Activated B cell treated with CpG ODN at 0.5 μM for 24 hours (primary cell): ENCODE measurements around the gene BHLHE23. TPM values are rescaled to one million over a fixed set of nuclear protein-coding genes. Genes with fewer than 3 reads are reported as not detected.

Experiments used
- ATAC-seq: fragments of 200-7000 bp; cut with Tn5 transposase; one replicate; pipeline ENCODE4 v1.10.0; 2021; ENCODE audit warnings: low read depth, mild to moderate bottlenecking, moderate library complexity
- CTCF ChIA-PET: fragments of 350-600 bp; sonication (Branson Sonifier 250); formaldehyde crosslinking; loops from one replicate; lab custom pipeline; 2021; ENCODE audit warnings: antibody characterized with exemption; lab: Charles Lee
- POLR2A ChIA-PET: fragments of 350-600 bp; sonication (Branson Sonifier 250); formaldehyde crosslinking; loops from one replicate; lab custom pipeline; 2021; ENCODE audit warnings: antibody characterized with exemption; lab: Charles Lee
- DNase-seq: peaks from one replicate; pipeline ENCODE4 v3.0.0; 2022
- H3K27ac Mint-ChIP-seq: one replicate; pipeline ENCODE4 v1.8.0; 2020; ENCODE audit warnings: mixed read lengths
- H3K27me3 Mint-ChIP-seq: one replicate; pipeline ENCODE4 v1.8.0; 2021; ENCODE audit warnings: mixed read lengths
- H3K36me3 Mint-ChIP-seq: one replicate; pipeline ENCODE4 v1.8.0; 2021; ENCODE audit warnings: low read depth, mixed read lengths
- H3K4me1 Mint-ChIP-seq: one replicate; pipeline ENCODE4 v1.8.0; 2021; ENCODE audit warnings: mixed read lengths
- H3K4me3 Mint-ChIP-seq: one replicate; pipeline ENCODE4 v1.8.0; 2020; ENCODE audit warnings: mild to moderate bottlenecking, mixed read lengths
- H3K9me3 Mint-ChIP-seq: one replicate; pipeline ENCODE4 v1.8.0; 2020; ENCODE audit warnings: mixed read lengths
- intact Hi-C: fragments of 100-400 bp; cut with micrococcal nuclease; formaldehyde crosslinking; loops from one replicate; pipeline ENCODE4 v1.15.1; 2024
- total RNA-seq: library from RNA; stranded (reverse); gene quantifications from 2 replicates; pipeline ENCODE4 v1.2.3, GENCODE V29; 2022
- TF ChIP-seq, protein P1 (sequence below): fragments of 200-600 bp; IDR thresholded peaks from one replicate; pipeline ENCODE4 v1.8.0; 2022; ENCODE audit warnings: antibody characterized with exemption, mild to moderate bottlenecking

BHLHE23 gene
- total RNA-seq, 1 donor from 2014 or later: not detected

DNA sequence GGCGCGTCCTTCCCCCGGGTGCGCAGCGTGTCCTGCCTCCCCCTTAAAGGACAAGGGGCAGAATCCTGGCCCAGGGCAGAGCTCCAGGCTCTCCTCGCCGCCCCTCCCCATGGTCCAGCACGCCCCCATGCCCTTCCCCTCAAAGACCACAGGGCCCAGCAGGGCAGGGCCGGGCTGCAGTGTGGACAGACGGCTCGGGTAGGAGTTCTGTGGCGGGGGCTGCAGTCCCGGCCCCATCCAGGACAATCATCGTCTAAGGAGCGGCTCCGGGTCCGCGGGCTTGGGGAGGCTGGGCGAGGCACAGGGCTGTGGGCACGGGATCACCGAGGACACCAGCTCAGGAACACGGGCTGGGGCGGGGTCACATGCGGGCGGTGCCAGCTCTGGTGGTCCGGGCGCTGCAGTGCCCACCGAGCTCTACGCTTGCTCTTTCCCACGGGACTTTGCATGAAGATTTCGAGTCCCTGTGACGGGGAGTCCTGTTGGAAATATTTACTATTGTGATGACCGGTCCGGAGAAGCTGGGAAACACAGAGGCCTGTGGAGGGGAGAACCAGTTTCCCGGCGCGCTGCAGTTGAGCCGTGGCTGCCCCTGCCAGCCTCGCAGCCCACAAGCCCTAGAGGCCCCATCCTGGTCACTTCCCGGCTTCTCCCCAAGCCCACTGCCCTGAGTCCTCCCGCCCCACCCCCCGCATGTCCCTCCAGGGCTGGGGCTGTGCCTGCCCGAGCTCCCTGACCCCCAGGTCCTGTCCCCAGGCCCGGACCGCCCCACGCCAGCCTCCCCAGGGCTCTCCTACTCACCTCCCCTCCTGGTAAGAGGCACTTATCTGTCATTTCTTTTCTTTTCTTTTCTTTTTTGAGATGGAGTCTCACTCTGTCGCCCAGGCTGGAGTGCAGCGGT, 33.7 kb downstream of the BHLHE23 start:
- DNase-seq (no peak), ATAC-seq (no peak)
- peaks cover 24% of the 10 kb centered on the region for H3K27me3 Mint-ChIP-seq
- H3K9me3 Mint-ChIP-seq: no peaks in the 10 kb centered on the region
- no peaks in the 10 kb centered on the region for H3K36me3 Mint-ChIP-seq
- H3K4me1 Mint-ChIP-seq: peaks cover 28% of the 10 kb centered on the region
- ChIA-PET CTCF (interaction anchor here (0.6 to 1.3 kb wide), 21 partner anchors 9 to 207 kb away, joined by 3 to 14 read pairs (median 4); partner anchors contain the start of gene BHLHE23), POLR2A (interaction anchor here (0.6 to 1.3 kb wide), 7 partner anchors 7 to 207 kb away, joined by 3 to 9 read pairs (median 3); partner anchors contain the start of gene GID8)
- TF ChIP-seq, protein P1, sequence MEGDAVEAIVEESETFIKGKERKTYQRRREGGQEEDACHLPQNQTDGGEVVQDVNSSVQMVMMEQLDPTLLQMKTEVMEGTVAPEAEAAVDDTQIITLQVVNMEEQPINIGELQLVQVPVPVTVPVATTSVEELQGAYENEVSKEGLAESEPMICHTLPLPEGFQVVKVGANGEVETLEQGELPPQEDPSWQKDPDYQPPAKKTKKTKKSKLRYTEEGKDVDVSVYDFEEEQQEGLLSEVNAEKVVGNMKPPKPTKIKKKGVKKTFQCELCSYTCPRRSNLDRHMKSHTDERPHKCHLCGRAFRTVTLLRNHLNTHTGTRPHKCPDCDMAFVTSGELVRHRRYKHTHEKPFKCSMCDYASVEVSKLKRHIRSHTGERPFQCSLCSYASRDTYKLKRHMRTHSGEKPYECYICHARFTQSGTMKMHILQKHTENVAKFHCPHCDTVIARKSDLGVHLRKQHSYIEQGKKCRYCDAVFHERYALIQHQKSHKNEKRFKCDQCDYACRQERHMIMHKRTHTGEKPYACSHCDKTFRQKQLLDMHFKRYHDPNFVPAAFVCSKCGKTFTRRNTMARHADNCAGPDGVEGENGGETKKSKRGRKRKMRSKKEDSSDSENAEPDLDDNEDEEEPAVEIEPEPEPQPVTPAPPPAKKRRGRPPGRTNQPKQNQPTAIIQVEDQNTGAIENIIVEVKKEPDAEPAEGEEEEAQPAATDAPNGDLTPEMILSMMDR: no peak
- intact Hi-C loops: loop anchor here (1.0 to 2.0 kb wide), 6 partner anchors 34 to 206 kb away; partner anchors contain the start of gene GID8
- H3K4me3 Mint-ChIP-seq: peak overlapping the region; percentile 82
- H3K27ac Mint-ChIP-seq: no peak overlapping the region

DNA sequence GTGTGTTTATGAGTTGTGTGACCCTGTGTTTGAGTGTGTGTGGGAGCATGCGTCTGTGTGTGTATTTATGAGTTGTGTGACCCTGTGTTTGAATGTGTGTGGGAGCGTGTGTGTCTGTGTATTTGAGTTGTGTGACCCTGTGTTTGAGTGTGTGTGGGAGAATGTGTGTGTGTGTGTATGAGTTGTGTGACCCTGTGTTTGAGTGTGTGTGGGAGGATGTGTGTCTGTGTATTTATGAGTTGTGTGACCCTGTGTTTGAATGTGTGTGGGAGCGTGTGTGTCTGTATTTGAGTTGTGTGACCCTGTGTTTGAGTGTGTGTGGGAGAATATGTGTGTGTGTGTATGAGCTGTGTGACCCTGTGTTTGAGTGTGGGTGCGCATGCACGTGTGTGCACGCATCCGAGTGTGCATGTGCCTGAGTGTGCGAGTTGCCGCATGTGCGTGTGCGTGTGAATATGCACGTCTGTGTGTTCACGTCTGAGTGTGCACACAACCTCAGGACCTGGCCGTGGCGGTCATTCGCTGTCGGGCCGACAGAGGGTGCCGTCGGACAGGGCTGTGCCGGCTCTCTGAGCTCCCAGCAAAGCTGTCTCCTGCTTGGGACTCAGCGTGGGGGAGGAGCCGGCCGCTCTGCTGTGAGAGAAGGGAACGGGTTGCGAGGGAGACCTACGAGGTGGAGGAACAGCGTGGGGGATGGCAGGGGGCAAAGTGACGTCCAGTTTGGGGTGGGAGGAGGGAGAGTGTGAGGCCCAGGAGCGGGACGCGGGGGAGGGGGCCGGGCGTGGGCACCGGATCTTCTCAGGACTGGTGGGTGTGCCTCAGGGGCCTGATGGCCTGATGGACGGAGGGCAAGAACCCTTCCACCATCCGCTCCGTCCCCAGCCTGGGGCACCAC, 34.6 kb downstream of the BHLHE23 start:
- peaks cover 19% of the 10 kb centered on the region for H3K4me1 Mint-ChIP-seq
- H3K9me3 Mint-ChIP-seq: no peaks in the 10 kb centered on the region
- H3K4me3 Mint-ChIP-seq: peak overlapping the region; percentile 82
- POLR2A ChIA-PET: interaction anchor here (0.6 to 1.3 kb wide), 8 partner anchors 8 to 208 kb away, joined by 3 to 9 read pairs (median 3); partner anchors contain the start of gene GID8
- peaks cover 24% of the 10 kb centered on the region for H3K27me3 Mint-ChIP-seq
- CTCF ChIA-PET: interaction anchor here (0.6 to 1.3 kb wide), 21 partner anchors 10 to 208 kb away, joined by 3 to 14 read pairs (median 4); partner anchors contain the start of gene BHLHE23
- peaks cover 2% of the 10 kb centered on the region for H3K36me3 Mint-ChIP-seq
- H3K27ac Mint-ChIP-seq: peak overlapping the region; percentile 24
- ATAC-seq (peak; percentile 99), DNase-seq (peak; percentile 82)
- TF ChIP-seq, protein P1: no peak
- intact Hi-C loops: loop anchor here (1.0 to 2.0 kb wide), 6 partner anchors 33 to 207 kb away; partner anchors contain the start of gene GID8

DNA sequence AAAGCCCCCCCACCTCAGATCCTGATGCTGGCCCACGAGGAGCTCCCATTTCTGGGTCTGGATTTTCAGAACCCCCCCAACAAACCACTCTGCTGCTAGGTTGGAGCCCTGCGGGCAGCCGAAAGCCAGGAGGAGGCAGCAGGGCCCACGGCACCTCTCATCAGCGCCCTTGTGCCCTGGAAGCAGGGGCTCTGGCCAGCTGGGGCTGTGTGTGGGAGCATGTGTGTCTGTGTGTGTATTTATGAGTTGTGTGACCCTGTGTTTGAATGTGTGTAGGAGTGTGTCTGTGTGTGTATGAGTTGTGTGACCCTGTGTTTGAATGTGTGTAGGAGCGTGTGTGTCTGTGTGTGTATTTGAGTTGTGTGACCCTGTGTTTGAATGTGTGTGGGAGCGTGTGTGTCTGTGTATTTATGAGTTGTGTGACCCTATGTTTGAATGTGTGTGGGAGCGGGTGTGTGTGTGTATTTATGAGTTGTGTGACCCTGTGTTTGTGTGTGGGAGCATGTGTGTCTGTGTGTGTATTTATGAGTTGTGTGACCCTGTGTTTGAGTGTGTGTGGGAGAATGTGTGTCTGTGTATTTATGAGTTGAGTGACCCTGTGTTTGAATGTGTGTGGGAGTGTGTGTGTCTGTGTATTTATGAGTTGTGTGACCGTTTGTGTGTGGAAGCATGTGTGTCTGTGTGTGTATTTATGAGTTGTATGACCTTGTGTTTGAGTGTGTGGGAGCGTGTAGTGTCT, 35.4 kb downstream of the BHLHE23 start:
- Mint-ChIP-seq H3K36me3 (peaks cover 4% of the 10 kb centered on the region), H3K27me3 (peaks cover 21% of the 10 kb centered on the region), H3K4me1 (peaks cover 15% of the 10 kb centered on the region), H3K4me3 (peak overlapping the region; percentile 0), H3K27ac (no peak overlapping the region), H3K9me3 (no peaks in the 10 kb centered on the region)
- no peak for DNase-seq
- intact Hi-C loops: no loop called here
- CTCF ChIA-PET: interaction anchor here (1.1 to 2.5 kb wide), 3 partner anchors 17 to 40 kb away, joined by 6 to 15 read pairs (median 6); no protein-coding TSS in a partner anchor
- ATAC-seq: no peak
- POLR2A ChIA-PET: interaction anchor here (0.6 to 3.1 kb wide), 2 partner anchors 17 to 125 kb away, joined by 3 to 13 read pairs; no protein-coding TSS in a partner anchor
- TF ChIP-seq, protein P1: no peak

DNA sequence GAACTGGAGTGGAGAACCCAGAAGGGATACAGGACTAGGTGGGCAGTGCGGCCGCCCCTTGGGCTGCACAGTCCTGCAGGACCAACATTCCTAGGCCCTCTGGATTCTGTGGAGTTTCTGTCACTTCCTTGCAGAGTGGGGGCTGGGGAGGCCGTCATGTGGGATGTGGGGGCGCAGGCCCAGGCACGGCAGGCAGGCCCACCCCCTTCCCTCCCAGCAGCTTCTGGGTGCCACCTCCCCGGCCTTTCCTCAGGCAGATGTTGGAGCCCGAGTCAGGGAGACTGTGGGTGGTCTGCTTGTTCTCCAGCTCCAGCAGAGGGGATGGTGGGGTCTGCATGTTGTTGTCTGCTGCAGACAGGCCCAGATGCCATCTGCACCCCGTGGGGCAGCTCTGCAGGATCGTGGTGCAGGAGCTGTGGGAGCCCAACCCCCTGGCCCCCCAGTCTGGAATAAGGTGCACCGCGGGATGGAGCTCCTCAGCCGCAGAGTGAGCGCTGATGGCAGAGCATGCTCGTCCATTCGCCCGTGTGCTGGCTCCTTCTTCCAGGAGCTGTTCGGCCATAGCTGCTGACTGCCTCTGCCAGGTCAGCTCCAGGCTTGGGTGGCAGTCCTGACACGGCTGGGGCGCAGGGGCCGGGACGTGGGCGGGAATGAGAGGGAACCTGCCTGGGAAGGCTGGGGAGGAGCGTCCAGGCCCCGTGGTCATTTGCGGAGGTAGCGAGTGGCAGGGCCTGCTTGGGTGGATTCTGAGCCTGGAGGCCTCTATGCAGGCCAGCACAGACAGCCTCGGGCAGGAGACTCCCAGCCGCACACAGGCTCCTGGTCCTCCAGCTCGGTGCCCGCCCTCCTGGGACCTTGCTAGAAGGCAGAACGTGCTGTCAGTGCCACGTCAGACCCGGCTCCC, 36.2 kb downstream of the BHLHE23 start:
- DNase-seq (no peak), ATAC-seq (no peak)
- CTCF ChIA-PET: interaction anchor here (1.1 to 2.5 kb wide), 3 partner anchors 16 to 41 kb away, joined by 6 to 15 read pairs (median 6); no protein-coding TSS in a partner anchor
- no peaks in the 10 kb centered on the region for H3K9me3 Mint-ChIP-seq
- no peak overlapping the region for H3K27ac Mint-ChIP-seq
- H3K4me3 Mint-ChIP-seq: no peak overlapping the region
- TF ChIP-seq, protein P1: no peak
- intact Hi-C loops: no loop called here
- peaks cover 12% of the 10 kb centered on the region for H3K4me1 Mint-ChIP-seq
- POLR2A ChIA-PET: interaction anchor here (0.6 to 3.1 kb wide), 2 partner anchors 17 to 124 kb away, joined by 3 to 13 read pairs; no protein-coding TSS in a partner anchor
- H3K27me3 Mint-ChIP-seq: peaks cover 17% of the 10 kb centered on the region
- H3K36me3 Mint-ChIP-seq: peaks cover 6% of the 10 kb centered on the region
